ENCODE data around the gene TAF12. TPM values are rescaled to one million over a fixed set of nuclear protein-coding genes. Genes with fewer than 3 reads are reported as not detected.

TAF12 gene
- total and polyA plus RNA-seq, 4 donors: 9.5 to 14.5 (median 11.9) TPM

- Histone ChIP-seq H3K27ac (ENCODE audit: low read depth in 1 of 2, low read length in 2 of 2) (peak overlapping the region; percentile 81 to 89), H3K9ac (ENCODE audit: low read depth in 1 of 2, low read length in 2 of 2) (peak overlapping the region; percentile 53 to 71), H3K4me1 (ENCODE audit: control insufficient read depth in 4 of 4, insufficient read depth in 4 of 4, low read length in 3 of 4) (peaks cover 0 to 28% (median 13%) of the 10 kb centered on the region in 4 donors), H3K36me3 (ENCODE audit: control insufficient read depth in 4 of 4, insufficient read depth in 3 of 4, low read depth in 1 of 4, low read length in 3 of 4) (peaks cover 2 to 24% (median 18%) of the 10 kb centered on the region in 4 donors), H3K4me3 (ENCODE audit: low read depth in 1 of 3, low read length in 3 of 3) (peak overlapping the region; percentile 70 to 89 (median 79)), H3K9me3 (ENCODE audit: control insufficient read depth in 4 of 4, low read length in 3 of 4) (no peaks in the 10 kb centered on the region), H3K27me3 (ENCODE audit: control insufficient read depth in 4 of 4, insufficient read depth in 4 of 4, low read length in 3 of 4) (no peaks in the 10 kb centered on the region)
- TF ChIP-seq FOXA2 (IDR thresholded peaks at IDR 0.05) (no peak), RXRA (IDR thresholded peaks at IDR 0.05) (no peak), HNF4A (conservative IDR thresholded peaks at IDR 0.05) (no peak), ZBTB33 (IDR thresholded peaks at IDR 0.05) (no peak), CTCF (IDR thresholded peaks at IDR 0.05; ENCODE audit: low read depth, low read length, missing input control) (no peak)
- TF ChIP-seq, protein P1, sequence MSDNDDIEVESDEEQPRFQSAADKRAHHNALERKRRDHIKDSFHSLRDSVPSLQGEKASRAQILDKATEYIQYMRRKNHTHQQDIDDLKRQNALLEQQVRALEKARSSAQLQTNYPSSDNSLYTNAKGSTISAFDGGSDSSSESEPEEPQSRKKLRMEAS (IDR thresholded peaks at IDR 0.05): no peak
- TF ChIP-seq, protein P2, sequence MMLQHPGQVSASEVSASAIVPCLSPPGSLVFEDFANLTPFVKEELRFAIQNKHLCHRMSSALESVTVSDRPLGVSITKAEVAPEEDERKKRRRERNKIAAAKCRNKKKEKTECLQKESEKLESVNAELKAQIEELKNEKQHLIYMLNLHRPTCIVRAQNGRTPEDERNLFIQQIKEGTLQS (IDR thresholded peaks at IDR 0.05): no peak
- DNase-seq (ENCODE audit: low spot score): peak; percentile 48
- WGBS: 12% methylated on average over 26 of the region's 26 CpGs
Measured at GRCh38 chr1:28580722-28581530, 61.9 kb downstream of the TAF12 start.

- WGBS: 91% methylated on average over 1 of the region's 1 CpG
- H3K9ac ChIP-seq (ENCODE audit: low read depth in 1 of 2, low read length in 2 of 2): no peak overlapping the region
- no peak for TF ChIP-seq JUND (IDR thresholded peaks at IDR 0.05)
- no peak for TF ChIP-seq ZBTB33 (IDR thresholded peaks at IDR 0.05)
- no peak for TF ChIP-seq FOXA1 (IDR thresholded peaks at IDR 0.05)
- no peak for TF ChIP-seq RAD21 (IDR thresholded peaks at IDR 0.05)
- TF ChIP-seq NR2F2 (IDR thresholded peaks at IDR 0.05): no peak
- no peak for TF ChIP-seq REST (IDR thresholded peaks at IDR 0.05)
- no peak for TF ChIP-seq GABPA (IDR thresholded peaks at IDR 0.05 in 1 of 2, conservative IDR thresholded peaks at IDR 0.05 in 1 of 2)
- TF ChIP-seq, protein P1 (IDR thresholded peaks at IDR 0.05): no peak
- no peak for TF ChIP-seq CTCF (IDR thresholded peaks at IDR 0.05; ENCODE audit: low read depth, low read length, missing input control)
- TF ChIP-seq HNF4A (conservative IDR thresholded peaks at IDR 0.05): no peak
- TF ChIP-seq SP1 (IDR thresholded peaks at IDR 0.05): no peak
- TF ChIP-seq EGR1 (IDR thresholded peaks at IDR 0.05; ENCODE audit: low read depth in 2 of 2): no peak
- TF ChIP-seq TAF1 (conservative IDR thresholded peaks at IDR 0.05): no peak
- no peak for TF ChIP-seq HNF4G (IDR thresholded peaks at IDR 0.05)
- no peak for TF ChIP-seq YY1 (IDR thresholded peaks at IDR 0.05)
Measured at GRCh38 chr1:28579401-28579800, 63.5 kb downstream of the TAF12 start.

More at GRCh38 chr1:28579401-28579800, 63.5 kb downstream of the TAF12 start:
- H3K27me3 ChIP-seq (ENCODE audit: control insufficient read depth in 4 of 4, insufficient read depth in 4 of 4, low read length in 3 of 4): no peaks in the 10 kb centered on the region
- DNase-seq (ENCODE audit: low spot score): no peak
- H3K4me1 ChIP-seq (ENCODE audit: control insufficient read depth in 4 of 4, insufficient read depth in 4 of 4, low read length in 3 of 4): peaks cover 0 to 28% (median 13%) of the 10 kb centered on the region in 4 donors
- no peaks in the 10 kb centered on the region for H3K9me3 ChIP-seq (ENCODE audit: control insufficient read depth in 4 of 4, low read length in 3 of 4)
- no peak overlapping the region for H3K27ac ChIP-seq (ENCODE audit: low read depth in 1 of 2, low read length in 2 of 2)
- no peak overlapping the region for H3K4me3 ChIP-seq (ENCODE audit: low read depth in 1 of 3, low read length in 3 of 3)
- H3K36me3 ChIP-seq (ENCODE audit: control insufficient read depth in 4 of 4, insufficient read depth in 3 of 4, low read depth in 1 of 4, low read length in 3 of 4): peaks cover 2 to 24% (median 20%) of the 10 kb centered on the region in 4 donors

All from liver (tissue), 9 donors.